ENCODE data around the gene PRICKLE1. TPM values are rescaled to one million over a fixed set of nuclear protein-coding genes. Genes with fewer than 3 reads are reported as not detected.

Gene PRICKLE1
- total and polyA plus RNA-seq, 2 of the 13 experiments (the other 11 are each of a cell fraction or from before 2014, with no cell fraction given) = not detected

- BruUV-seq (replicated peaks) = no TSS peak
- WGBS (ENCODE audit: low lambda C conversion rate) = 23% methylated on average over 1 of the region's 1 CpG
- CTCF ChIA-PET (ENCODE audit: low intra/inter-chr PET ratio, low total read pairs) = no interaction called here
- no peak overlapping the region for H3K27ac ChIP-seq (ENCODE audit: extremely low read length, insufficient read depth, low read length)
- DNase-seq (ENCODE audit: low spot score) (no peak), ATAC-seq (no peak), FAIRE-seq (no peak)
- H3K4me2 ChIP-seq (ENCODE audit: low read depth, low read length) = no peak overlapping the region
- H4K20me1 ChIP-seq (ENCODE audit: insufficient read depth, low read length) = no peaks in the 10 kb centered on the region
- no peak overlapping the region for H2AFZ ChIP-seq (ENCODE audit: low read length)
- no peaks in the 10 kb centered on the region for H3K4me1 ChIP-seq (ENCODE audit: insufficient read depth, low read length)
- no peaks in the 10 kb centered on the region for H3K9me3 ChIP-seq (ENCODE audit: low read length)
- TF ChIP-seq ADNP (CRISPR knock-in tag; IDR thresholded peaks at IDR 0.05) (no peak), ZNF205 (CRISPR knock-in tag; IDR thresholded peaks at IDR 0.05) (no peak), ZNF776 (CRISPR knock-in tag; IDR thresholded peaks at IDR 0.05) (no peak), KDM1A (CRISPR knock-in tag; IDR thresholded peaks at IDR 0.05) (no peak), ZNF260 (CRISPR knock-in tag; IDR thresholded peaks at IDR 0.05; ENCODE audit: borderline replicate concordance, low read depth) (no peak), ZNF770 (CRISPR knock-in tag; IDR thresholded peaks at IDR 0.05) (no peak), FOXO1 (CRISPR knock-in tag; IDR thresholded peaks at IDR 0.05) (no peak), ZNF691 (CRISPR knock-in tag; IDR thresholded peaks at IDR 0.05; ENCODE audit: borderline replicate concordance, low read depth) (no peak), RBM39 (IDR thresholded peaks at IDR 0.05; ENCODE audit: low read depth, low read length, poor library complexity, severe bottlenecking) (no peak), TRIM22 (IDR thresholded peaks at IDR 0.05) (no peak), NCOA5 (CRISPR knock-in tag; IDR thresholded peaks at IDR 0.05) (no peak), TSC22D2 (CRISPR knock-in tag; IDR thresholded peaks at IDR 0.05; ENCODE audit: borderline replicate concordance) (no peak), MIER2 (CRISPR knock-in tag; IDR thresholded peaks at IDR 0.05) (no peak), ARNTL (CRISPR knock-in tag; IDR thresholded peaks at IDR 0.05) (no peak), ZNF18 (CRISPR knock-in tag; IDR thresholded peaks at IDR 0.05; ENCODE audit: insufficient replicate concordance) (no peak), ZNF703 (CRISPR knock-in tag; IDR thresholded peaks at IDR 0.05; ENCODE audit: borderline replicate concordance) (no peak)
- H3K4me3 ChIP-seq (replicated peaks in 1 of 3; ENCODE audit: insufficient read depth in 1 of 3, low read depth in 2 of 3, low read length in 3 of 3) = no peak overlapping the region
- POLR2A ChIA-PET = no interaction called here
- intact Hi-C loops (cut with micrococcal nuclease; ENCODE audit: unreplicated experiment) = no loop called here
- H3K79me2 ChIP-seq (ENCODE audit: insufficient read depth, low read length) = no peaks in the 10 kb centered on the region
- H3K27me3 ChIP-seq (ENCODE audit: control insufficient read depth in 1 of 2, insufficient read depth in 2 of 2, low read length in 2 of 2) = 0 out of 5 replicates have a peak, but pooled peaks cover 0 to 5% of the 10 kb centered on the region in 2 experiments
- H3K36me3 ChIP-seq (replicated peaks in 1 of 2; ENCODE audit: control insufficient read depth in 1 of 2, insufficient read depth in 2 of 2, low read length in 2 of 2) = no peaks in the 10 kb centered on the region
- in situ Hi-C loops (cut with HindIII; ENCODE audit: extremely low pct_ligation_motif_present, low pct_unique_long_range_greater_than_20kb) = no loop called here
- H3K9ac ChIP-seq (ENCODE audit: insufficient read depth, low read depth, low read length) = no peak overlapping the region
Observed at GRCh38 chr12:42606471-42606870, 16.9 kb upstream of the PRICKLE1 start.
